DMS114 treated with DMSO at 0.1 percent for 48 hours (cell line): Measurements from ENCODE around the gene TUBE1.
"Not testable (repeated sequence)": the region's sequence is repeated elsewhere in the genome, so short reads cannot be mapped to it uniquely, and the experiment has no call there.

Experiments
- DNase-seq: peaks from one replicate; lab custom pipeline; 2025; ENCODE audit not compliant: unreplicated experiment; lab: John Stamatoyannopoulos, UW

TUBE1 gene

GRCh38 chr6:112087136-112087911 is at the start of gene TUBE1, which contains the start of gene FAM229B:
Gene TUBE1 (minus strand): TSS chr6:112087482. CDS start chr6:112087434, 48 bp downstream.
Gene FAM229B (plus strand): TSS chr6:112087591. CDS start chr6:112099284, 11,693 bp downstream.
- peak; percentile 94 for DNase-seq

DNA sequence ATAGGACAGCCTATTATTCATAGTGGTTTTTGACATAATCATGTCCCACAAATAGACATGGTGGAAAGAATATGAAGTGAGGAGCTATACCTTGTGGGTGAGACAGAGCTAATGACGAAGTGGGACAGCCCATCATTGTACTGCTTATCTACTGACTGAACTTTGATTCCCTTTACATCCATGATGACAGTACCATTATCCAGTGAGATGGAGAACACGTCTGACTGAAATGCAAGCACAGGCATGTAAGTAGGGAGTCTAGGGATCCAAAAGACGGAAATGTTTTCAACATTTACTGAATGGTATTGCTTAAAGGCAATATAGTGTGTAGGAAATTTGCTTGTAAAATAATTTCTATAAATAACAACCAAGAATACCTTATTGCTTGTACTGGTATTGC is 43.6 kb upstream of the TUBE1 start:
- DNase-seq = no peak

DNA sequence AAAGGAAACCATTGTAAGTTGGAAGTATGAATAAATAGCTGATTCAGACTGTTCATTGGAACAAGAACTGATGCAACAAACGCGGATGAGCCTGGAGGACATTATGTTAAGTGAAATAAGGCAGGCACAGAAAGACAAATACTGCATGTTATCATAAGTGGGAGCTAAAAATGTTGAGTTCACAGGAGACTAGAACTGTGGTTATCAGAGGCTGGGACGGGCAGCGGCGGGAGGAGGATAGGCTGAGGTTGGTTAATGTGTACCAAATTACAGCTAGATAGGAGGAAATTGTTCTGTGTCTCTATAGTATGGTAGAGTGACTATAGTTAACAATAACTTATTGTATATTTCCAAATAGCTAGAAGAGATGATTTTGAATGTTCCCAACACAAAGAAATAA is 40.9 kb upstream of the TUBE1 start:
- no peak for DNase-seq

DNA sequence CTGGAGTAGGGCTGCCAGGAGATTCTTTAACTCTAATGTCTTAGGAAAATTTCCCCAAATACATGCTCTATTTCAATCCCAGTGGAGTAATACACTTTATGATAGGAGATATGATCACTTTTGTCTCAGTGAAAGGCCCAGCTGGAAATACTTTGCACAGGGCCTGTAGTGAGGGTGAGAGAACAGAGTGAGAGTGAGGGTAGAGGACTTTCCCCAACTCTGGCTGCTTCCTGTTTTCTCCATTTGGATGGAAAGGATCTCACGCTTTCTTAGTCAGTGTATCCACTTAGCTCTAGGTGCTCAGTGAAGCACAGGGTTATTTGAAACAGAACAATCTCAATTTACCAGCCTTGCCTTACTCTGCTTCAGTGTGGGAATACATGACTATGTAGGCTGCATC is 36.7 kb upstream of the TUBE1 start:
- no peak for DNase-seq

DNA sequence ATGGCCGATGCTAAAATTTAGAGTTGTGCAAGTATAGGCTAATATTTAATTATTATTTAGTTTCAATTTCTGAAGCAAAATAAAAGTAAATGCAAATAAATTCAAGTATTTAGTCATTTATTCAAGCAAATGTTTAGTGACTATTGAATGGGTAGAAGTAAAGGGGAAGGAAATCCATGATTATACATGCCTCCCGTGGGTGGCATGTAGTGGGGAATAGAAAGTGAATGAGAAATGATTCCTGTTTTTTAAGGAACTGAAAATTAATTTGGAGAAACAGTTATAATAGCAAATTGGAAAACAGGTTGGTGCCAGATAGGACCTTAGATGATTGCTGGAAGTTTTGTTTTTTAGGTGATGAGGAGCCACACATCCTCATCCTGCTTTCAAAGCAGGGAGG is 35.5 kb upstream of the TUBE1 start:
- no peak for DNase-seq

DNA sequence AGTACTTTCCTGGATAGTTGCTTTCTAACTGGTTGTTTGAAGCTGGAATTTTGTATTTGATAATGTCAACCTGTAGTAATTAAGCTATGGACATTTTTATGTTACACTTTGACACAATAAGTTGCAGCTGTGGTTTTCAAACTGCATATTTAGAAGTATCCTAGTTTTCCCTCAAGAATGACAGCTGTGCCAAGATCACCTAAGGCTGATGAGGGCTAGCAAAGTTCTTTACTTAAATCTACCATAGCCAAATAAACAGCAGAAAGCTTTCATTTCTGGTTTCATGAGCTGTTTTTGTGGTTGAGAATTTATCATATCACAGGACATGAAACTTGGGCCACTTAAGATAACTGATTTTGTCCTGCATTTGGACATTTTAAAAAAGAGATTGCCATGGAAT is 30.8 kb upstream of the TUBE1 start:
- DNase-seq = no peak

DNA sequence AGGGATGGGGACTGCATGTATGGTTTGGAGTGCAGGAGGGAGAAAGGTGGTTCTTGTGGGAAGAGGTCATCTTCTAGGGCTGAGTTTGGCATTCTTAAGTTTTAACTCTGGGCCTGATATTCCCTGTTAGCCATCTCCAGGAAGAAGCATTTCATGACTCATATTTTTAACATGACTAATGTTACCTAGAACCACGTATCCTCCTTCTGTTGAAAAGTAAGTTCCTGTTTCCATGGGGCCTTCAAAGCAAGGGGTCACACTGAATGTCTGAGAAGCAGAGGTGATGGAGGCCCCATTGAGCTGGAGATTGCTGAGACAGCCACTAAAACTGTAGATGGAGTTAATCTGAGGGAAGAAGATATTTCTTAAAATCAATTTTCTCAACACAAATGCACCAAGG is 30.3 kb upstream of the TUBE1 start:
- DNase-seq = no peak

DNA sequence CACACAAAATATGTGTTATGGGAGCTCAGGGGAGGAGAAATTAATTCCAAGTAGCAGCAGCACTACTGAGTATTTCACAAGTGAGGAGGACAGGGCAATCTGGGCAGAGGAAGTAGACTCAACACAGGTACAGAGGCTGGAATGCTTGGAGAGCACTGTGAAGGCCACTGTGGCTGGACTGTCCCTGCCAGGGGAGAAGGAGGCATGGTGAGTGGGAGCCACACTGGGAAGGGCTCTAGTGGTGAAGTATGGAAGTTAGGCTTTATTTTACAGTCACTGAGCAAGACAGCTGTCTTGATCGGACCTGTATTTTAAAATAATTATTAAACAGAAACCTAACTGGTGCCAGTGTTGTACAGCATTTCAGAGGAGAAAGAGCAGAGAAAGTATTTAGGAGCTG is 28.9 kb upstream of the TUBE1 start:
- no peak for DNase-seq

GRCh38 chr6:112114577-112115223 is 27.4 kb upstream of the TUBE1 start:
- DNase-seq = no peak

- DNase-seq = no peak
Measured at GRCh38 chr6:112113918-112114317, 26.6 kb upstream of the TUBE1 start.

GRCh38 chr6:112113431-112113830 is 26.1 kb upstream of the TUBE1 start:
- DNase-seq = no peak

DNA sequence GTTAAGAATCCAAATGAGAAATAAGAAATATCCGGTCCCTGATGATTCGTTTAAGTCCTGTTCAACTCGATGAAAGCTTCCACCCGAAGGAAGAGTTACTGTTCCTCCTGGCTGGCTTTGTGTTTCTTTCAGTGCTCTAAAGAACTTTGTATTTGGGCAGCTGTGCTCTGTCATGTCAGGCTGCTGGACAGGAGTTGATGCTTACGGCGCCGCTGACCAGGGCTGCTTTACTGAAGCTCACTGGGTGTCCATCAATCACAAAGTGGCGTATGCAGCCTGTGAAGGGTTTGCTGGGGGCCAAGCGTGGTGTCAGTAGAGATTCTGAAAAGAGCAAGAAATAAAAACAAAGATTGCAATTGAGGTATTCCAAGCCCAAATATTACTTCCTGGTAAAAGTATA is 22.0 kb upstream of the TUBE1 start:
- no peak for DNase-seq

GRCh38 chr6:112106562-112106961 is 19.3 kb upstream of the TUBE1 start:
- no peak for DNase-seq

DNA sequence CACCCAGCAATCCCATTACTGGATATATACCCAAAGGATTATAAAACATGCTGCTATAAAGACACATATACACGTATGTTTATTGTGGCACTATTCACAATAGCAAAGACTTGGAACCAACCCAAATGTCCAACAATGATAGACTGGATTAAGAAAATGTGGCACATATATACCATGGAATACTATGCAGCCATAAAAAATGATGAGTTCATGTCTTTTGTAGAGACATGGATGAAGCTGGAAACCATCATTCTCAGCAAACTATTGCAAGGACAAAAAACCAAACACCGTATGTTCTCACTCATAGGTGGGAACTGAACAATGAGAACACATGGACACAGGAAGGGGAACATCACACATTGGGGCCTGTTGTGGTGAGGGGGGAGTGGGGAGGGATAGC is 18.7 kb upstream of the TUBE1 start:
- DNase-seq = not testable (repeated sequence)

DNA sequence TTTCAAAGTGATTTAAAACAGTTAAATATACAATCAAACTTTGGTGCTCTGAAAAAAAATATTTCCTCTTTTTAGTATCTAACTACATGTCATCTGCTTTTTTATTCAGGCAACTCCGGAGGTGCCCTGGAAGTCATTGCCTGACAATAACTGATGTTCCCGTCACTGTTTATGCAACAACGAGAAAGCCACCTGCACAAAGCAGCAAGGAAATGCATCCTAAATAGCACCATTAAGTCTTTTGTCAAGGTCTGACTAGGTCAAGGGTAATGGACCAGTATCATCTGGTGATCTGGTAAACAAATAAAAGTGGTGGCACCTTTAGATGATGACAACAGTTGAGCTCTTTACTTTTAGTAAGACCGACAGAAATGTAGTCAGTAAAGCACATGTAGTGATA is 13.3 kb upstream of the TUBE1 start:
- no peak for DNase-seq

DNA sequence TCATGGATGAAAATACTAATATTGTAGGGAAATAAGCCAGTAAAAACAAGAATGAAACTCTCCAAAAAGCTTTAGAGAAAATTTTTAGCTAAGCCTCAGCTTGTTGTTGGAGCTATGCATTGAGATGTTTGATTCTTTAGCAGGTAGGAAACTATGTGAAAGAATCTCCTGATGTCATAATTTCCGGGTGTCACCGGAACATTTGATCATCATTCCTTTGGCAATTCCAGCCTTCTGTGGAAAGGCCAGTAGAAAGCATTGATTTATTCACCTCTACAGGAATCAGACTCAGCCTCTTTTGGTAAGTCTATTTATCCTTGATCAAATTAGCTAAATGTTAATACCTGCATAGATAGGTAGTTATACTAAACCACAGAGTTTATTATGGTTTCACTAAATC is 9.6 kb upstream of the TUBE1 start:
- DNase-seq = no peak

- DNase-seq = no peak
Measured at GRCh38 chr6:112087916-112088315, 634 bp upstream of the TUBE1 start.

GRCh38 chr6:112086744-112087135 is 542 bp downstream of the TUBE1 start:
- peak; percentile 33 for DNase-seq

GRCh38 chr6:112085286-112086065 is 1.8 kb downstream of the TUBE1 start:
- no peak for DNase-seq

DNA sequence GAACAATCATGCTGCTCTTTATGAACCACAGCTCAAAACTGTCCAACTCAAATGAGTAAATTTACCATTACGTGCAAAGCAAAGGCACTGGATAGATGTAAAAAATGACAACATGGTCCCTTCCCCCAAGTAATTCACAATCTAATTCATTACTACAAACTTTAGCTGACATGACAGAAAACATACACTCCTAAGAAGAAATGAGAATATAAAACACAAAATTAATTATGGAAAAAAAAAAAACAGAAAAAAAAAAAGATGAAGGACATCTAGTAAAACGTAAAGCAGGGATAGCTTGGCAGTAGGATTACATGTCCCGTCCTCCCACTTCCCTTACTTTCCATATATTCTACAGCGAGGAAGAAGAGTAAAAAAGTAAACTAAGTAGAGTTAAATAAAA is 5.7 kb downstream of the TUBE1 start:
- DNase-seq = no peak

DNA sequence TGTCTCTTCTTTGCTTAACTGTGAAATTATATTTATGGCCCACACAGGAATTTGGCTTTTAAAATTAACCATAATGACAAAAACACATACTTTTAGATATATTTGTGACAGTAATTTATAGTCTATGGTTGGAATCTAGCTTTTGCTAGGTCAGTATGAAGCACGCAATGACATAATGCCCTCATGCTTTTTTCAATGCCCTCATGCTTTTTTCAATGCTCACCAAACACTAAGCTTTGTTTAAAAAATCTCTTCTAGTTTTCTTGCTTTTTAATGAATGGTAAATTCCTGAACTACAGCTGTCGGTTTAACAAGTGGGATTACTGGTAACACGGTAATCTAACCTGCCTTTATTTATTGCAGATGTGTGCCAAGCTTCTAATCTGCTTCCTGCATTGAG is 20.7 kb downstream of the TUBE1 start:
- no peak for DNase-seq

DNA sequence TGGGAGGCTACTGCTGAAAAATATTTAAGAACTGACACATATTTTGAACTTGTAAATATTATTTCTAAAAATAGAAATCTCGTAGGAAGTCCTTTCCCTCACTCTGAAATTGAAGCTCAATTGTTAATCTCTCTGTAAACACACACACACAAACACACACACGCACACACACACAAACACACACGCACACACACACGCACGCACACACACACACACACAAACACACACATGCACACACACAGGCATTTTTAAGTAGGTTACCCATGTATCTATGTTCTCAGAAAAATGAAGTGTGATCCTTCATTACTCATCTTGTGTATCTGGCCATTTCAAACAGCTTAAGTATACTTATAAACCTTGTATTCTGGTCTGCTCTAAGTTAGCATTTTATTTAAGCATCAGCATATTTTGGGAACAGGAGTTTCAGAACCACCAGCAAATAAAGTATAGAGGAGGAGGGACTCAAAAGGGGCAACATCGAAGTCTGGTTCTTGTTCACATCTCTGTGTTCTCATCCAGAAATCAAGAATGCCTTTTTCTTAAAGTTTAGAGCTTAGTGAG is 21.8 kb downstream of the TUBE1 start:
- DNase-seq = no peak
